HG03378 (cell line): Measurements from ENCODE around the gene ECI1.

Experiments used
- ATAC-seq: cut with Tn5 transposase; IDR thresholded peaks from one replicate; pipeline ENCODE4 v1.9.1; 2021; ENCODE audit warnings: mild to moderate bottlenecking, moderate library complexity; ENCODE audit not compliant: unreplicated experiment

ECI1 gene

DNA sequence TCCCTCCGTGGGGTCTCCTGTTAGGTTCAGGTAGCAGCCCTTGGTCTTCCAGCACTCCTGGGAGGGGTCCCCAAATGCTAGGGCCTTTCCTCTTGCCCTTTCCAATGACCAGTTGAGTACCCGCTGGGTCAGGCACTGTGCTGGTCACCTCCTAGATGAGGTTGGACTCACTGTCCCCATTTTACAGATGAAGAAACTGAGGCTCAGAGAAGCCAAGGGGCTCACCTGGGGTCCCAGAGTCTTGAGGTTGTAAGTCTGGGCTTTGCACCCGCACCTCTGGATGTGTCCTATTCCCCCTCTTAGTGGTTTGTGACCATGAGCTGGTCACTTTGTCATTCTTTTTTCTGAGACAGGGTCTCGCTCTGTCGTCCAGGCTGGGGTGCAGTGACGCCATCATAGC lies 53.6 kb downstream of the ECI1 start:
- ATAC-seq, result no peak

DNA sequence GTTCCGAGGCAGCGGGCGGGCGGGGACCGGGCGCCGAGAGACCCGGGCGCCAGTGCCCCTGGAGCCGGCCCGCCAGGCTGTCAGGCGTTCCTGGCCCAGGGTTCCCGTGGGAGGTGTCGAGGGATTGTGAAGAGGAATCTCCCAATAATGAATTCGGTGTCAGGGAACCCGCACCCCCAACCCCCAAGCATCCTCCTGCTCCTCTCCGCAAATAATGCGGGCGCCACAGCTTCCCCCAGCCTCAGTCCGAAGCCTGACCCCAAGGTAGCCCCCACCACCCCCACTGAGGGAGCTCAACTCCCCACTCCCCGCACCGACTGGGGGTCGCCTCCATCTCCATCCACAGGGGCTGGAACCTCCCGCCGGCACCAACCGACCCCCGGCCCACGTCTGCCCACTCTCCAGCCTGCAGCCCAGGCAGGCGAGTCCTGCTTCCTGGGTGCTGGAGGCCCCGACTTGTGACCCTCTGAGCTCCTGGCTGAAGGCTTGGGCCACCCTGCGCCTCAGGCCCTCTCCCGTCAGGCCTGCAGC lies 54.3 kb downstream of the ECI1 start:
- ATAC-seq, result no peak

DNA sequence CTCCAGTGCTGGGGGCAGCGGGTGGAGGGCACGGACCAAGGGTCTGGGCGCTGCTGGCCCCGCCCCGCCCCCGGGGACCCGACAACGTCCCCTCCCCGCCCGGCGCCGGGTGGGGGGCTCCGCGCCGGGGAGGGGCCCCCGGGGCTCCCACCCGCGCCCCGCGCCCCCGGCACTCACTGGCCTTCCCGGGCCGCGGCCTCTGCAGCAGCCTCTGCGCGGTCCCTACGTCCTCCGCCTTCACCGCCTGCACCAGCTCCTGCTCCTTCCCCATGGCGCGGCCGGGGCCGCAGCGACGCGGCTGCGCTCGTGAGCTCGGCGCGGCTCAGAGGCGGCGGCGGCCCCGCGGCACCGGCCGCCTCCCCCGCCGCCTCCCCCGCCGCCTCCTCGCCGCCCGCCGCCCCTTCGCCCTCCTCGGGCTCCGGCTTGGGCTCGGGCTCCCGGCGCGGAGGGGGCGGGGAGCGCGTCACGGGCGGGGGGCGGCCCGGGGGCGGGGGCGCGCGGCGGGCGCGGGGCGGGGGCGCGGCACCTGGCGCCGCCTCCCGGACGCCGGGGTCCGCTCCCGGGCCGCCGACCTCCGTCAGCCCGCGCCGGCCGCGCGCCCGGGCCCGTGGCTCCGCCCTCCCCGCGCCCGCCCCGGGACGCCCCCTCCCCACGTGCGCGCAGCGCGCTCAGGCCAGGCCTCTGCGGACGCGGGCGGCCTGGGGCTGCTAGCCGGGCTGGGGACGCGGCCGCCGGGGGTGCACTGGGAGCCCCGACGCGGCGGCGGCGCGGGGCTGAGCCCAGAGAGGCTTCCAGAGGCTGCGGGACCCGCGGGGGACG lies 55.0 kb downstream of the ECI1 start, which contains the start of gene CASKIN1:
Gene CASKIN1, minus strand, starts transcription at position 444 of the 819 bp plus-strand sequence. Its CDS starts 173 bp downstream, at position 271.
- no peak for ATAC-seq

DNA sequence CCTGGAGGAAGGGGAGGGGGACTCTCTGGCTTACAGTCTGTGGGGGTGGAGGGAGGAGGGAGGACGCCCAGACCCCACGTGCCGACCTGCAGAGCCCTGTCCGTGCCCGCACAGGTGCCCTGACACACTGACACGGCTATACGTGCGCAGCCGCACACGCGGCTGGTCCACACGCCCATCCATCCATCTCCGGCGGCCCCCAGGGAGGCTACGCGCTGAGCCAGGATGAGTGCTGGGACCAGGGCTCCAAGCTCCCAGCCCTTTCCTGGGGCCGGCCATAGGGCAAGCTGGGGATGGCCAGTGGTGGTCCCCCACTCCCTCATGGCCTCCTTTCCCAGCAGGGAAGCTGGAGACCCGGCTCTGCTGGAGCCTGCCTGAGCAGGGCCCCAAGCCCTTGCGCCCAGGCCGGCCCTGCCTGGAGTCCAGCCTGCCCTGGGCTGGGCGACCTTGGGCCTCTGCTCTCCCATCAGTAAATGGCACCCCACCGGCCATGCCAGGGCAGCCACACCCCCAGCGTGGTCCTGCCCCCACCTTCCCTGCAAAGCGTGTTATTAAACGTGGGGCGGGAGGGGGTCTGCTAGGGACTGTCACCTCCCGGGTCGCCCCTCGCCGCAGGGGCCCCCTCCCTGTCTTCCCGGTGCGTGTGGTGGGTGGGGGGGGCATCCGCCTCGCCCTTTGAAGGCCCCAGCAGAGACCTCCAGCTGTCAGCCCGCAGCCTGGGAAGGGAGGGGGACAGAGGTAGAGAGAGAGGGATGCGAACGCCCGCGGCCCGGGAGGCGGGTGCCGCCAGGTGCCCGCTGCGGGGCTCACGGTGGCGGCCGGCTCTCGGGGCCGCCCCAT lies 55.8 kb downstream of the ECI1 start:
- ATAC-seq, result no peak

DNA sequence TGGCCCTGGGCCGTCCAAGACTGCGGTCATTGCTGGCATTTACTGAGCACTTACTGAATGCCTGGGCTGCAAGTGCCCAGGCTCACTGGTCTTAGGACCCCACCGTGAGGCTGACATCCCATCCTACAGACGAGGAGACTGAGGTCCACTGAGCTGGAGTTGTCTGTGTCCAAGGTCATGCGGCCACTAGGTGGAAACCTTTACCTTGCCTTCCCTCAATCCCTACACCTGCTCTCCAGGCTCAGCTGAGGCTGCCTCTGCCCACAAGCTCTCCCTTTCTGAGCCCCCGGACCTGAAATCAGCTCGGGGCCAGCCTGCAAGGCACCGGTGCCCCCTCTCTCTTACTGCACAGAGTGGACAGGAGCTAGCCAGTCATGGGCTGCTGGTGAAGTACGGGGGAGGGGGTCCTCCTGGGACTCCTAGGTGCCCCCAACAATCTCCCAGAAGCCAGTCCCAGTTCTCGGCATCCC lies 56.5 kb downstream of the ECI1 start:
- ATAC-seq, result no peak

DNA sequence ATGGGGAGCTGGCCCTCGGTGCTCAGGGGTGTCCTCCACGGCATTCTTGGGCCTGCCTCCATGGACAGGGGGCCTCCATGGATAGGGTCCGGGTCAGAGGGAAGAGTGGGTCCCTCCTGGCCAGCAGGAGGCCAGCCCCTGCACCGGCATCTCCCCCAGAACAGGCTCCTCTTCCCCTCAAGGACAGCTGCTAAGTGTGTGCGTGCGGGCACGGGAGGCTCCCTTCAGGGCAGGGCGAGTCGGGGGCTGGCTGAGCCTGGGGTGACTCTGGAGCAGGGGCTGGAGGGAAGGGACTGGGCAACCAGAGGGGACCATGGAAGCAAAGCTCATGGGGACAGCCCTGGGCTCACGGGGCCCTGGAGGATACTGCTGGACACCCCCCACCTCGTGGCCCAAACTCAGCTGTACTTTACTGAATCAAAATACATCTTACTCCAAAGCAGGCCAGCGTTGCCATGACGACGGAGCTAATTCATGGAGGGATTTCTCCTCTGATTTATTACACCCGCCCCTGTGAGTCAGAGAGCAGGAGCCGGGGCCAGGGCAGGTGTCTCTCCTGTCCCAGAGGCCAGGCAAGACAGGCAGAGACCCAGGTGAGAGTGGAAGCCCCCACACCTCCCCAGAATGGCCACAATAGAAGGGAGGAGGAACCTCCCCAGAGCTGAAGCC lies 57.1 kb downstream of the ECI1 start:
- ATAC-seq, result no peak

DNA sequence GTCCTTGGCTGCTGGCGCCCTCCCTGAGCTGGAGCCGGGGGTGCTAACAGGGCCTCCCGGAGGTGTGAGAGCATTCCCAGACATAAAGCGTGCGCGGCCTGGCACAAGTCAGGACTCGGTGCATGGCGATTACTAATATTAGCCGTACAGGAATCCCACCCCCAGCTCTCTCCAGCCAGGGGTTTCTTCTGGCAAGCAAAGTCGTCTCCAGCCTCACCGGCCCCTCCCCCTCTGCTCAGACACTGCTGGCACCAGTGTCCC lies 60.0 kb downstream of the ECI1 start:
- no peak for ATAC-seq

DNA sequence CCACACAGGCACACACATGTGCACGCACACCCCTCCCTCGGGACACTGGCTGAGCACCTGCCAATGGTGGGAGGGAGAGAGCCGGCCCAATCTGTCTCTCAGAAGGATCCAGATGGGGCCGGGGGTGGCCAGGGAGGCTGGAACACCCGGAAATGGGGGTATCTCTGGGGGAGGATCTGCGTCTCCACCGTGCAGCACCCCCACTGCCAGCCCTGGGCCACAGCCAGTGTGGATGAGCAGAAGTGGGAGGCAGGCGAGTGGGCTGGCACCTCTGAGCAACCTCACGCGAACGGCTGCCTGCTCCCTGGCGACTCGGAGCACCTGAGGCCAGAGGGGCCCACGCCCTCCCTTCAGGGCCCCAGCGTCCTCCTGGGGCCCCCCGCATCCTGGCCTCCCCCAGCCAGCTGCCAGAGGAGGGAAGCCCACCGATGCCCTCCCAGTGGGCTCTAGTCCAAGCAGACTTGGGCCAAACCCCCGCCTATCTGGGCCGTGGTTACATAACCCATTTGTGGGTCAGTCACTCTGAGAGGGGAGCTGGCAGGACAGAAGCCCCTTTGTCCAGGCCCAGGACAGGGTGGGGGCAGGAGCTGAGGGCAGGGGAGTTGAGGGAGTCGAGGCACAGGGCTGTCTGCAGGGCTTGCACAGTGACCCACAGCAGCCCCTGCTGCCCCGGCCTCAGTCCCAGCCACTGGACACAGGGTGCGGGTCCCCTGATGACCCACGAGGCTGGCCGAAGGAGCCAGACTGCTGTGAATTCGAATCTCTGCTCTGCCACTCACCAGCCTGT lies 60.5 kb downstream of the ECI1 start:
- no peak for ATAC-seq

DNA sequence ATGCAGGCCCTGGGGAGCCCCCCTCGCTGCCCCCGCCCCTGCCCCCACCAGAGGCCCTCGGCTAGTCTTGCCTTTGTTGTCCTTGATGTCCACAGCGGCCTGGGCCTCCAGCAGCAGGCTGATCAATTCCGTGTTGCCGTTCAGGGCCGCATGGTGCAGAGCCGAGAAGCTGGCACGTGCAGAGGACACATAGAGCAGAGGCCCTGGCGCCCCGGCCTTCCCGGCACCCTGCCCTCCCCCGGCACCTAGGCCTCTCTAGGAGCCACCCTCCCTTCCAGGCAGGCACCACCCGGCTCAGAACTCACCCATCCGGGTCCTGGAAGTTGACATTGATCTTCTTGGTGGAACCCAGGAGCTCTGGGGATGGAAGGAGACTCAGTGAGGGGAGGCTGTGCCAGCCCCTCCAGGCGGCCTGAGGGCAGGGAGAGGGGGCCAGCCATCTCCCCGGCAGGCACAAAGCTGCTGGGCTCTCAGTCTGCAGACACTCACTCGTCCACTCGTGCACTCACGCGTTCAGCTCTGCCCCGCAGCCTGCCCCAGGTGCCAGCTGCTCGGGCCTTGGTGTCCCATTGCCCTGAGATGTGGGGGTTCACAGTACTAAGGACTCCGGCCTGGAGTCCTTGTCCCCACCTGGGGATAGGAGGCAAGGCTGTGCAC lies 61.3 kb downstream of the ECI1 start:
- no peak for ATAC-seq
